ENCODE measurements around the gene TMPRSS6. TPM values are rescaled to one million over a fixed set of nuclear protein-coding genes. Genes with fewer than 3 reads are reported as not detected.

TMPRSS6 gene
- total and polyA plus RNA-seq, 9 donors, result 0.04 to 2.4 (median 0.33) TPM; not detected in 6

DNA sequence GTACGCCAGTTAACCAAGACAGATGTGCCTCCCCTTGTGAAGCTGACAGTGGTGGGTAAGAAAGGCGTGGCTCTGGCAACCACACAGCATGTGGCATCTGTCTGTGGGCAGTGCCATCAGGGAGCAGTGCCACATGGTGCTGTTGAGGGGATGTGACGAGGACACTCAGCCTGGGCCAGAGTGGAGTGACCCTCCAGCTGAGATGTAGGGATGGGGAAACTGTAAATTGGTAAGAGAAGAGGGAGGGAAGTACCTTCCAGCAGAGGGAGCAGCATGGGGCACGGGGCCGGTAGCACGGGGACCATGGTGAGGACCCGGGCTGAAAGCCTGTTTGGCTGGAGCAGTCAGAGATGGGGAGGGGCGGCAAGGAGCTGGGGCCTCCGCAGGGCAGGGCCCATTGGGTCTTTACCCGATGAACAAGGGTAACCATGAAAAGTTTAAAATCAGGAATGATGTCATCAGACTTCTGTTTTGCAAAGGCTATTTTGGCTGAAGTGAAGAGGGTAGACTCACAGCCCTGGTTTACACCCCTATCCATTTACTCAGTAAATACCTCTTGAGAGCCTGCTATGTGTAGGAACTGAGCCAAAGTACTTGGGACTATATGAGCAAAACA lies 10.4 kb downstream of the TMPRSS6 start:
- H3K4me3 ChIP-seq, result no peak overlapping the region
- intact Hi-C loops (cut with DNase I), result no loop called here
- DNase-seq, result no peak
- TF ChIP-seq, protein P1, sequence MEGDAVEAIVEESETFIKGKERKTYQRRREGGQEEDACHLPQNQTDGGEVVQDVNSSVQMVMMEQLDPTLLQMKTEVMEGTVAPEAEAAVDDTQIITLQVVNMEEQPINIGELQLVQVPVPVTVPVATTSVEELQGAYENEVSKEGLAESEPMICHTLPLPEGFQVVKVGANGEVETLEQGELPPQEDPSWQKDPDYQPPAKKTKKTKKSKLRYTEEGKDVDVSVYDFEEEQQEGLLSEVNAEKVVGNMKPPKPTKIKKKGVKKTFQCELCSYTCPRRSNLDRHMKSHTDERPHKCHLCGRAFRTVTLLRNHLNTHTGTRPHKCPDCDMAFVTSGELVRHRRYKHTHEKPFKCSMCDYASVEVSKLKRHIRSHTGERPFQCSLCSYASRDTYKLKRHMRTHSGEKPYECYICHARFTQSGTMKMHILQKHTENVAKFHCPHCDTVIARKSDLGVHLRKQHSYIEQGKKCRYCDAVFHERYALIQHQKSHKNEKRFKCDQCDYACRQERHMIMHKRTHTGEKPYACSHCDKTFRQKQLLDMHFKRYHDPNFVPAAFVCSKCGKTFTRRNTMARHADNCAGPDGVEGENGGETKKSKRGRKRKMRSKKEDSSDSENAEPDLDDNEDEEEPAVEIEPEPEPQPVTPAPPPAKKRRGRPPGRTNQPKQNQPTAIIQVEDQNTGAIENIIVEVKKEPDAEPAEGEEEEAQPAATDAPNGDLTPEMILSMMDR (IDR thresholded peaks at IDR 0.05), result no peak
- TF ChIP-seq POLR2A (IDR thresholded peaks at IDR 0.05) (no peak), EP300 (IDR thresholded peaks at IDR 0.05) (no peak)
- no peaks in the 10 kb centered on the region for H3K9me3 ChIP-seq
- whole genome bisulfite sequencing, 3 donors, result 60 to 71% (median 64%) methylated on average over 10 of the region's 10 CpGs
- no peaks in the 10 kb centered on the region for H3K27me3 ChIP-seq
- no peaks in the 10 kb centered on the region for H3K4me1 ChIP-seq (ENCODE audit: insufficient read depth)
- no peaks in the 10 kb centered on the region for H3K36me3 ChIP-seq
- no peak overlapping the region for H3K27ac ChIP-seq

- no peak for DNase-seq
- no peak for TF ChIP-seq EP300 (IDR thresholded peaks at IDR 0.05)
- TF ChIP-seq, protein P1 (IDR thresholded peaks at IDR 0.05), result no peak
- no peak for TF ChIP-seq POLR2A (IDR thresholded peaks at IDR 0.05)
- no peaks in the 10 kb centered on the region for H3K4me1 ChIP-seq (ENCODE audit: insufficient read depth)
- intact Hi-C loops (cut with DNase I), result no loop called here
- WGBS, 3 donors, result 55 to 63% (median 59%) methylated on average over 6 to 13 of the region's 13 CpGs
- no peaks in the 10 kb centered on the region for H3K36me3 ChIP-seq
- no peak overlapping the region for H3K4me3 ChIP-seq
- H3K9me3 ChIP-seq, result no peaks in the 10 kb centered on the region
- no peaks in the 10 kb centered on the region for H3K27me3 ChIP-seq
- H3K27ac ChIP-seq, result no peak overlapping the region
Observed at GRCh38 chr22:37097346-37097745, 12.2 kb downstream of the TMPRSS6 start.

GRCh38 chr22:37095113-37095512 lies 14.4 kb downstream of the TMPRSS6 start:
- Histone ChIP-seq H3K4me1 (ENCODE audit: insufficient read depth) (no peaks in the 10 kb centered on the region), H3K27me3 (no peaks in the 10 kb centered on the region), H3K4me3 (no peak overlapping the region), H3K27ac (no peak overlapping the region), H3K36me3 (no peaks in the 10 kb centered on the region), H3K9me3 (no peaks in the 10 kb centered on the region)
- WGBS, 3 donors, result 71 to 79% (median 76%) methylated on average over 11 of the region's 11 CpGs
- TF ChIP-seq, protein P1 (IDR thresholded peaks at IDR 0.05), result no peak
- TF ChIP-seq POLR2A (IDR thresholded peaks at IDR 0.05) (no peak), EP300 (IDR thresholded peaks at IDR 0.05) (no peak)
- intact Hi-C loops (cut with DNase I), result no loop called here
- no peak for DNase-seq

DNA sequence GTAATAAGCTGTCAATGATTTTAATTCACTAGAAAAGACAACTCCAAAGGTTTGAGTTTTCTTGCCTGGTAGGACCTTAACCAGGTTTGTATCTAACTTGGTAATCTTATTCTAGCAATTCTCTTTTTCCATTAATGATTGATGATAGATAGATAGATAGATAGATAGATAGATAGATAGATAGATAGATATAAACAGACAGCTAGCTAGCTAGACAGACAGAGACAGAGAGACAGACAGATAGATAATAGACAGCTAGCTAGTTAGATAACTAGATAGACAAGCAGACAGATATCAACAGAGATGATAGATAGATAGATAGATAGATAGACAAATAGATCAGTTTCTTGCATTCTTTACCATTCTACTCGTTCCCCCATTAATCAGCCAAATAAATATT lies 15.3 kb downstream of the TMPRSS6 start:
- H3K4me3 ChIP-seq, result no peak overlapping the region
- H3K27me3 ChIP-seq, result no peaks in the 10 kb centered on the region
- no peaks in the 10 kb centered on the region for H3K9me3 ChIP-seq
- no peak overlapping the region for H3K27ac ChIP-seq
- H3K4me1 ChIP-seq (ENCODE audit: insufficient read depth), result no peaks in the 10 kb centered on the region
- WGBS, 3 donors, result 61 to 77% (median 74%) methylated on average over 1 of the region's 1 CpG
- intact Hi-C loops (cut with DNase I), result no loop called here
- H3K36me3 ChIP-seq, result no peaks in the 10 kb centered on the region
- DNase-seq, result no peak
- TF ChIP-seq, protein P1 (IDR thresholded peaks at IDR 0.05), result no peak
- TF ChIP-seq POLR2A (IDR thresholded peaks at IDR 0.05), result no peak
